Measurements from ENCODE around the gene BORCS8. TPM values are rescaled to one million over a fixed set of nuclear protein-coding genes. Genes with fewer than 3 reads are reported as not detected.
"Not testable (repeated sequence)": the region's sequence is repeated elsewhere in the genome, so short reads cannot be mapped to it uniquely, and the experiment has no call there.

Gene BORCS8
- total and polyA plus RNA-seq, 2 donors = 7.8 to 23.2 TPM

GRCh38 chr19:19224150-19224851 is 32.3 kb upstream of the BORCS8 start:
- WGBS = 66% methylated on average over 17 of the region's 17 CpGs
- H3K4me1 ChIP-seq (ENCODE audit: insufficient read depth) = no peaks in the 10 kb centered on the region
- H3K4me3 ChIP-seq (ENCODE audit: low read depth, low read length) = no peak overlapping the region
- no peak for DNase-seq (ENCODE audit: extremely low spot score)
- H3K36me3 ChIP-seq (ENCODE audit: insufficient read depth) = no peaks in the 10 kb centered on the region
- H3K27ac ChIP-seq (ENCODE audit: low read depth) = no peak overlapping the region

GRCh38 chr19:19223636-19224035 is 31.7 kb upstream of the BORCS8 start:
- no peaks in the 10 kb centered on the region for H3K36me3 ChIP-seq (ENCODE audit: insufficient read depth)
- H3K27ac ChIP-seq (ENCODE audit: low read depth) = no peak overlapping the region
- 65% methylated on average over 6 of the region's 6 CpGs for WGBS
- no peaks in the 10 kb centered on the region for H3K4me1 ChIP-seq (ENCODE audit: insufficient read depth)
- no peak for DNase-seq (ENCODE audit: extremely low spot score)
- H3K4me3 ChIP-seq (ENCODE audit: low read depth, low read length) = no peak overlapping the region

DNA sequence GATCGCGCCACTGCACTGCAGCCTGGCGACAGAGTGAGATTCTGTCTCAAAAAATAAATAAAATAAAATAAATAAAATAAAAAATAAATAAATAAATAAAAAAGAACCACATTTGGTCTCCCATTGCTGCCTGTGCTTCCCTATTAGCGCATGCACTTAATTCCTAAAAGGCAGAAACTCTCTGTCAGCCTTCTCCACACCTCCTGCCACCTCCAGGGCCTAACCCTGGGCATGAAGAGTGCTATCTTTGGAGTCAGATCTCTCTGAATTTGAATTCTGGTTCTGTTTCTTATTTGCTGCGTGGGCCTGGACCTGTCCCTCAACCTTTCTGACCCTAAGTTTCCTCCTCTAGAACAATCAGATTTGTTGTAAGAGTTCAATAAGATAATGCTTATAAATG is 31.1 kb upstream of the BORCS8 start:
- H3K4me1 ChIP-seq (ENCODE audit: insufficient read depth) = no peaks in the 10 kb centered on the region
- no peak for DNase-seq (ENCODE audit: extremely low spot score)
- 81% methylated on average over 5 of the region's 5 CpGs for WGBS

DNA sequence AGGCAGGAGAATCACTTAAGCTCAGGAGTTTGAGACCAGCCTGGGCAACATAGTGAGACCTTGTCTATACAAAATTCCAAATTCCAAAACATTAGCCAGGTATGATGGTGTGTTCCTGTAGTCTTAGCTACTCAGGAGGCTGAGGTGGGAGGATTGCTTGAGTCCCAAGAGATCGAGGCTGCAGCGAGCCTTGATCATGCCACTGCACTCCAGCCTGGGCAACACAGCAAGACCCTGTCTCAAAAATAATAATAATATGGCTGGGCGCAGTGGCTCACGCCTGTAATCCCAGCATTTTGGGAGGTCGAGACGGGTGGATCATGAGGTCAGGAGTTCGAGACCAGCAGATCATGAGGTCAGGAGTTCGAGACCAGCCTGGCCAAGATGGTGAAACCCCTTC is 29.0 kb upstream of the BORCS8 start:
- WGBS = 86% methylated on average over 8 of the region's 8 CpGs
- not testable (repeated sequence) for H3K4me3 ChIP-seq (ENCODE audit: low read depth, low read length)

More for the DNA sequence above, 31.1 kb upstream of the BORCS8 start:
- Histone ChIP-seq H3K4me3 (ENCODE audit: low read depth, low read length) (no peak overlapping the region), H3K27ac (ENCODE audit: low read depth) (no peak overlapping the region), H3K36me3 (ENCODE audit: insufficient read depth) (no peaks in the 10 kb centered on the region)

GRCh38 chr19:19218911-19219310 is 27.0 kb upstream of the BORCS8 start:
- no peak for DNase-seq (ENCODE audit: extremely low spot score)
- Histone ChIP-seq H3K4me3 (ENCODE audit: low read depth, low read length) (no peak overlapping the region), H3K27ac (ENCODE audit: low read depth) (no peak overlapping the region), H3K36me3 (ENCODE audit: insufficient read depth) (no peaks in the 10 kb centered on the region), H3K4me1 (ENCODE audit: insufficient read depth) (no peaks in the 10 kb centered on the region)
- WGBS = 86% methylated on average over 21 of the region's 21 CpGs

More for the DNA sequence above, 29.0 kb upstream of the BORCS8 start:
- H3K36me3 ChIP-seq (ENCODE audit: insufficient read depth); H3K4me1 ChIP-seq (ENCODE audit: insufficient read depth); DNase-seq (ENCODE audit: extremely low spot score); H3K27ac ChIP-seq (ENCODE audit: low read depth): not testable (repeated sequence)

DNA sequence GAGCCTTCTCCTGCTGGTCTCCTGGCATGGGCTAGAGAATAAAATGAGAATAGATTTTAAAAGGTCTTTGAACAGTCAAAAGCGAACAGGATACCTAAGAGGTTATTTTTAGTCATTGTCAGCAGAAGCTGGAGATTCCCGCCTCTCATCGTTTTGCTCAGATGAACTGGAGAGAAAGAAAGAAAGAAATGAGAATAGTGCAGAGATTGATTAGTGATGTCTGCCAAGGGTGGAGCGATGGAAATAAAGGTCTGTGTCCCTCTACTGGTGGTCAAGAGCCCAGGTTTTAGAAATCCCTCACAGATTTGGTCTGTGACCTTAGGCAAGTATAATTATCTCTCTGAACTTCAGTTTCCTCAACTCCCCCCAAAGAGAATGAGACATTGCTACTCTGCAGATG is 25.1 kb upstream of the BORCS8 start:
- H3K36me3 ChIP-seq (ENCODE audit: insufficient read depth) = no peaks in the 10 kb centered on the region
- WGBS = 53% methylated on average over 4 of the region's 4 CpGs
- H3K27ac ChIP-seq (ENCODE audit: low read depth) = no peak overlapping the region
- no peak overlapping the region for H3K4me3 ChIP-seq (ENCODE audit: low read depth, low read length)
- no peaks in the 10 kb centered on the region for H3K4me1 ChIP-seq (ENCODE audit: insufficient read depth)
- no peak for DNase-seq (ENCODE audit: extremely low spot score)

DNA sequence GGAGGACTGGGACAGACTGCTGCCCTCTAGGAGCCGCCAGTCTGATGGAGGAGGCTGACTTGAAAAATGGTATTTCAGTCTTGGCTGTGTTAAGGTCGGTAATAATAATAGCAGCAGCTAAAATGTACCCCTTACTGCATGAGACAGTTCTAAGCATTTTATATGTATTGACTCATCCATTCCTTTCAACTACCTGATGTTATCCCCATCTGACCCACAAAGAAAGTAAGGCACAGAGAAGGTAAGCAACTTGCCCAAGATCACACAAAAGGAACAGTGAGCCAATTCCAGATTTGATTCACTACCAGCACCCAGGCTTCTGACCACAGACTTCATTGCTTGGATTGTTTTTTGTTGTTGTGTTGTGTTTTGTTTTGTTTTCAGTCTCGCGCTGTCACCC is 23.8 kb upstream of the BORCS8 start:
- no peak for DNase-seq (ENCODE audit: extremely low spot score)
- H3K27ac ChIP-seq (ENCODE audit: low read depth) = no peak overlapping the region
- H3K4me3 ChIP-seq (ENCODE audit: low read depth, low read length) = no peak overlapping the region
- no peaks in the 10 kb centered on the region for H3K36me3 ChIP-seq (ENCODE audit: insufficient read depth)
- H3K4me1 ChIP-seq (ENCODE audit: insufficient read depth) = no peaks in the 10 kb centered on the region
- WGBS = 78% methylated on average over 4 of the region's 4 CpGs

- Histone ChIP-seq H3K4me3 (ENCODE audit: low read depth, low read length) (no peak overlapping the region), H3K36me3 (ENCODE audit: insufficient read depth) (no peaks in the 10 kb centered on the region), H3K4me1 (ENCODE audit: insufficient read depth) (no peaks in the 10 kb centered on the region), H3K27ac (ENCODE audit: low read depth) (no peak overlapping the region)
- no peak for DNase-seq (ENCODE audit: extremely low spot score)
- WGBS = under 1% methylated on average over 8 of the region's 8 CpGs
These were observed 22.9 kb upstream of the BORCS8 start for GRCh38 chr19:19214892-19215291.

DNA sequence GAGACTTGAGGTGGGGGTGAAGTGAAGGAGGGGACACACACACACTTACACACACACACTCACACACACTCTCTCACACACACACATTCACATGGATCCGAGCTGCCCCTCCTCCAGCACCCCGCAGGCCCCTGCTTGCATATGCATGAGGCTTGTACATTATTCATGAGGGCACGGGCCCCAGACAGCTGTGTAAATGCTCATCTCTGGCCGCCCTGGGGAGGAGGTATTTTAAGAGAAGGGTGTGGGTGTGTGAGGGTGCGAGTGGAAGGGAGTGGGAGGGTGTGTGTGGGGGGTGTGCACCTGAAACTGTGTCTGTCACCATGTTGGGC is 22.2 kb upstream of the BORCS8 start:
- WGBS = 7% methylated on average over 5 of the region's 5 CpGs
- Histone ChIP-seq H3K4me3 (ENCODE audit: low read depth, low read length) (no peak overlapping the region), H3K27ac (ENCODE audit: low read depth) (no peak overlapping the region), H3K4me1 (ENCODE audit: insufficient read depth) (no peaks in the 10 kb centered on the region), H3K36me3 (ENCODE audit: insufficient read depth) (no peaks in the 10 kb centered on the region)
- no peak for DNase-seq (ENCODE audit: extremely low spot score)

GRCh38 chr19:19213426-19214158 is 21.6 kb upstream of the BORCS8 start:
- 50% methylated on average over 21 of the region's 21 CpGs for WGBS
- no peaks in the 10 kb centered on the region for H3K4me1 ChIP-seq (ENCODE audit: insufficient read depth)
- DNase-seq (ENCODE audit: extremely low spot score) = no peak
- no peaks in the 10 kb centered on the region for H3K36me3 ChIP-seq (ENCODE audit: insufficient read depth)
- no peak overlapping the region for H3K4me3 ChIP-seq (ENCODE audit: low read depth, low read length)
- no peak overlapping the region for H3K27ac ChIP-seq (ENCODE audit: low read depth)

DNA sequence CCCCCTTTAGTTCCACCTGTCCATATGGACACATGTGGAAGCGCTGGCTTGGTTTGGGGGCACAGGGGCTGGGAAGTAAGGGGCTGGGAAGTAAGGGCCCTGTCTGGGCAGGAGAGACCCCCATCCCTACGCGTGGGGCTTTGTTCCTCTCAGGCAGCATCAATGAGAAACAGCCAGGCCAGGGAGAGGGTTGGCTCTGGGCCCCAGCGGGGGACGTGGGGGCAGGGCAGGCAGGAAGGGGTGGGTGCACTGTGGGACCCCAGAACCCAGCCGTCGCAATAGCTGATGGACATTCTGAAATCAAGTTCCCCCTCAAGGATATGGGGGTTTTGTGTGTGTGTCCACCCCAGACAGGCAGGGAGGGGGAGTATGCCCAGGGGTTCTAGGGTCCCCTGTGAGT is 21.0 kb upstream of the BORCS8 start:
- H3K4me3 ChIP-seq (ENCODE audit: low read depth, low read length) = no peak overlapping the region
- H3K27ac ChIP-seq (ENCODE audit: low read depth) = no peak overlapping the region
- no peaks in the 10 kb centered on the region for H3K4me1 ChIP-seq (ENCODE audit: insufficient read depth)
- H3K36me3 ChIP-seq (ENCODE audit: insufficient read depth) = no peaks in the 10 kb centered on the region
- WGBS = 10% methylated on average over 7 of the region's 7 CpGs
- DNase-seq (ENCODE audit: extremely low spot score) = no peak

- DNase-seq (ENCODE audit: extremely low spot score) = no peak
- 8% methylated on average over 54 of the region's 54 CpGs for WGBS
- no peak within 1 kb of the TSS for H3K4me3 ChIP-seq (ENCODE audit: low read depth, low read length)
- H3K27ac ChIP-seq (ENCODE audit: low read depth) = no peak within 1 kb of the TSS
- no peaks in the 10 kb centered on the region for H3K4me1 ChIP-seq (ENCODE audit: insufficient read depth)
- H3K36me3 ChIP-seq (ENCODE audit: insufficient read depth) = no peaks in the 10 kb centered on the region
These were observed 19.8 kb upstream of the BORCS8 start, which contains the start of gene NCAN for GRCh38 chr19:19211499-19212420. Gene NCAN, plus strand, starts transcription at chr19:19211958. Its CDS starts 4,996 bp downstream, at chr19:19216954.

GRCh38 chr19:19209372-19209771 is 17.4 kb upstream of the BORCS8 start:
- H3K4me3 ChIP-seq (ENCODE audit: low read depth, low read length) = no peak overlapping the region
- DNase-seq (ENCODE audit: extremely low spot score) = no peak
- H3K27ac ChIP-seq (ENCODE audit: low read depth) = no peak overlapping the region
- 65% methylated on average over 9 of the region's 9 CpGs for WGBS
- no peaks in the 10 kb centered on the region for H3K36me3 ChIP-seq (ENCODE audit: insufficient read depth)
- no peaks in the 10 kb centered on the region for H3K4me1 ChIP-seq (ENCODE audit: insufficient read depth)
